ENCODE data around the gene USP22. TPM values are rescaled to one million over a fixed set of nuclear protein-coding genes. Genes with fewer than 3 reads are reported as not detected.

Gene USP22
- total RNA-seq, 1 donor from 2014 or later: 181 TPM

DNA sequence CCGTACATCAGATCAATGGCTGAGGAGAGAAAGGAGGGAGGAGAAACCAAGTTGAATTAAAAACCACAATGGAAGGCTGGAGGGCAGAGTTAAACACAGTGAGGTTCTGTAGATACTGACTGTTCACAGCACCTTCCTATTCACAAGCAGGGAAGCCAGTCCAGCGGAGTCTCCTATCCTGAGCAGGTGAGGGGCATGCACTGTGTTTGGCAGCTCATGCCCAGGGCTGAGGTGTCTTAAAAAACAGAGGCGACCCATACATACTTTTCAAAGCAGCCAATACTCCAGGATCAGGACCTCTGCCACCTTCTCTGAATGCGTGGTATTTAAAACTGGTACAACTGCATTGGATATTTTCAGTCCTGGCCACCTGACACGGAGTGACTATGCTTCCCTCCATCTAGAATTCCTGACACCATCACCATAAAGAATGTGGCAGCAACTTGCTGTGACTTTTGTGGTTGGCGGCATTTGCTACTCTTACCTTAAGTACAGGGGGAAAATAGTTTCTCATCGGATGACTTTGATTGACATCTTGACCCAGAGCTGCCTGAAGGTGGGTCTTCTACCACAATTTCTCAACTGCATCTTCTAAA is 21.5 kb downstream of the USP22 start:
- no peak for DNase-seq (ENCODE audit: low read depth in 2 of 2)

DNA sequence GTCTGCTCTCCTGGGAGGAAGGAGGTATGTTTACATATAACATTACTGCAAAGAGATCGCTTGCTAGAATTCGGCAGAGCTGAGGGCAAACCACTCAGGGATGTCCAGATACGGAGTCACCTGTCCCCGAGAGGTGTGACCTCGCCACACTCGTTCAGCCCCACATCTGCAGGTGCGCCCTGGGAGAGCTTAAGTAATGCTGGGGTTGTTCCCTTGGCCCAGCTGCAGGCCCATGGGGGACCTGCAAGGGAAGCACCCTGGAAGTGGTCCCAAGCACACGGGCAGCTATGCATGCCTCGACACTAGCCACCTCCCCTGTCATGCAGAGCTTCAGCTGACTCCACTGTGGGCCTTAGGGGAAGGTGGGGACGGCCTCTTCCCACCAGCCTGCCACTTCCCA is 22.2 kb downstream of the USP22 start:
- DNase-seq (ENCODE audit: low read depth in 2 of 2): no peak

DNA sequence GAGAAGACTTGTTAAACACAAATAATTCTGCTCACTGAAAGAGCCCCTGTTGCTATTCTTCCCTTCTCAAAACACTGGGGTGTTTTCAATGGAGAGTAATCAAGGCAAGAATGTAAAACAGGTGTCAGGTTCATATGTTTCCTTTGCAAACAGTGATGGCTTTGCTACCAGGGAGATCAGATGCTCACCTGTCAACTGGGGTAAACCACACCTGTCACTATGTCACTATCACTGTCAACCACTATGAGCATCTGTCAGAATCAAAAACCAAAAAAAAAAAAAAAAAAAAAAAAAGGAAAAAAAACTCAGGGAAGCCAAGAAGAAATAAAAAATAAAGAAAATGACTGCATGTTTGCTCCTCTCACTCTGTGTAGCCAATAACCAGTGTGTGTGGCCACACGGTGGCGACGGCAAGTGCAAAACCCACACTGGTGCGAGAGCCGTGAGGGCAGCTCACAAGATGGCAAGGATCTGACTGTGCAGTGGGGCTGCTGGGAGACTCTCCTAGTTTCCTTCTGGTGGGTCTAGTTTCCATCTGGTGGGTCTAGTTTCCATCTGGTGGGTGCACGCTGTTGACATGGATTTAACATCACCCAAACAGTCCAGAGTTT is 22.7 kb downstream of the USP22 start:
- no peak for DNase-seq (ENCODE audit: low read depth in 2 of 2)

DNA sequence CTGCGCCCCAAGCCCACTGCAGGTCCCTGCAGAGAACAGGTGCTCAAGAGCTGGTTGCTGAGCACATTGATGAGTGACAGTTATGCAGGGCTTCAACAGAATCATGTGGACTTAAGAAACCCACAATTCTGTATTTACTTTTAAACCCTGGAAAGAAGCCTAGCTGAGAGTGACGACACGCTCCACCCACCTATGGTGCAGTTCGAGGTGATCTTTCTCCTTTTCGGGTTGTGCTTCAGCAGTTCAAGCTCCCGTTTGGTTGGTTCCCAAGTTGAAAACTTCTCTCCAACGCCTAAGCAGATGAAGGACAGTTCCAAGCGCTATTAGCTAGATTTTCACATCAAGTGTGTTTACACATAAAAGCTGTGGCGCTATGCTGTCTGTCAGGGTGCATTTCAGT is 23.9 kb downstream of the USP22 start:
- no peak for DNase-seq (ENCODE audit: low read depth in 2 of 2)

DNA sequence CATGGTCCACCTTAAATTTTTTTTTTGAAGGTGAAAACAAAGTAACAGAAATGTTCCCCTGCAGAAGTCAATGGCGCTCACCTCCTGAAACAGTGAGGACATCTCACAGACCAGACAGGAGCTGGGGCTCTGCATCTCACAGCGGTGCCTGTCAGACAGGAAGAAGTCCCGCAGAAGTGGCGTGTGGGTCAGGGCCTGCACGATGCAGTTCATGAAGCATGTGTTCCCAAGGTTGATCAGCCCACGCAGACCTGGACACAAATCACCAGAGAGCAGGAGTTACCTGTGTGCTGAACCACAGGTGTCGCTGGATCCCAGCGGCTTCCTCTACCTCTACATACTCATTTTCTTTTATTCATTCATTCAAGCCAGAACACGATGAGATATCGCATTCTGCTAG is 24.9 kb downstream of the USP22 start:
- DNase-seq (ENCODE audit: low read depth in 2 of 2): no peak

DNA sequence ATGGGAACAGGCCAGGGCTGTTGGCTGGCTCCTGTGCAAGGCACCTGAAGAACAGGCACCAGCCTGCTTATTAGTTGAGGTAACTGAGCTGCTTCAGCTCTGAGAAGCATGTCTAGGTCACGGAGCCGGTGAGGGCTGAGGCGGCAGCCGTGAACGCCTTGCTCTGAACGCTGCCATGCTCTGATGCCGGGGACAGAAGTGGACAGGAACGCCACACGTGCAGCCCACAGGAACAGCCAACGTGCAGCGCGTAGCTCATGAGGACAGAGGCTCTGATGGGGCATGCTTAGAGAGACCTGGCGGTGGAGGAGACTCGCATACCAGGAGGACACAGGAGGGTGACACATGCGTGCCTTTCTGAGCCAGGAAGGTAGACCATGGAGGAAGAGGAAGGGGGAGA is 25.6 kb downstream of the USP22 start:
- no peak for DNase-seq (ENCODE audit: low read depth in 2 of 2)

DNA sequence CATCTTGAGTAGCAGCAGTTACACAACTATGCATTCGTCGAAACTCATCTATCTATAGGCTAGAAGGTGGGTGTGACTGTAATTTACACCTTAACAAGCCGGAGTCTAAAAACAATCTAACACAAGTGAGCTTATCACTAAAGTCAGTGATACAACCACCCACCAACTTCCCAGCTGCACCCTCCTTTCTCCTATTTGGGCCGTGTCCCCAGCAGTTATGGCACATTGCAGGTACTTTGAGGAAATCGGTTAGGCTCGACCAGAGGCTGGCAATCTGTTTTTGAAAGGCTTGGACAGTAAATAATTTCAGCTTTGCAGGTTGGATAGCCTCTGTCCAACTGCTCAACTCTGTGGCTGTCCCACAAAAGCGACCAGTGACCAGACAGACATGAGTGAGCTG is 26.0 kb downstream of the USP22 start:
- no peak for DNase-seq (ENCODE audit: low read depth in 2 of 2)

DNA sequence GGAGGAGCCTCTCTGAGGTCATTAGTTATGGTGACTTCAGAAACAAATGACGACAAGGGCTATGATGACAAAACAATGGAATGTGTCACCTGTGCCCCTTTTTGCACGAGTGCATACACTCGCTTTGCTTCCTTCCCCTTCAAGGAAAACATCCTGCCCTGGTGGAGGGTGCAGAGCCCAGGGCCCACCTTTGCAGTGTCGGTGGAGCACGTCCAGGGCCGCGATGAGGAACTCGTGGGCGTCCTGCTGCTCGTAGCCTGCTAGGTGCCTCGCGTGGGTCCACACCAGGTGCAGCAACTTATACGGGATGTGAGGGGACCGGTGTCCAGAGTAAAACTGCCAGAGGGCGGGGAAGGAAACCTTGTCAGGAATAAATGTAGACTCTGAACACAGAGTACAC is 27.2 kb downstream of the USP22 start:
- no peak for DNase-seq (ENCODE audit: low read depth in 2 of 2)

DNA sequence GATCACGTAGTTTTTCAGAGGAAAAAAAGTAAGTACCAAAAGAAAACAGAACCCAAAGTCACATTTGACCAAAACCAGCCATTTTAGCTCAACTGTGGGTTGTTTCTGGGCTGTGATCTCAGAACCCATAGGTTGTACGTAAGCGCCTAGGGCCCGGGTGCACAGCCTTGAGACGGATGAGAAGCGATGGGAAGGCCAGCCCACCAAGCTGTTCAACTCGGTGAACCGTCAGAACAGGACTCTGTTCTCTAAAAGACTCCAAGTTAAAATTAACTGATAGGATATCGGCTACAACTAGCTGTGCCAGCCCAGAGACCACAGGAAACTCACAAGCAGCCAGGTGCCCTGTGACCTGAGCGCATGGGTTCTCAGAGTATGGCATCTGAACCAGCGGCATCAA is 28.3 kb downstream of the USP22 start:
- no peak for DNase-seq (ENCODE audit: low read depth in 2 of 2)

DNA sequence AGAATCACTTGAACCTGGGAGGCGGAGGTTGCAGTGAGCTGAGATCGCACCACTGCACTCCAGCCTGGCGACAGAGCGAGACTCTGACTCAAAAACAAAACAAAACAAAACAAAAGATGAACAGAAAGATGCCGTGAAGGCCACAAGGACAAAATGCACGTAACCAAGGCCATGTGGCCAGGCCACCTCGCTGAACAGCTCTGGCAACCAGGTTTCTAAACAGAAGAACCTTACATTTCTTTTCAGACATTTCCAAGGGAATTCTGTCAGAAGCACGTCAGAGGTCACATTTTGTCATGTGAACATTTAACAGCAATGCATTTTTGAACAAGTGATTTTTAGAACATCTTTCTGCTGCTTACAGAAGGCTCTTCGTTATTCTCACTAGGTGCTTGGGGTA is 28.8 kb downstream of the USP22 start:
- no peak for DNase-seq (ENCODE audit: low read depth in 2 of 2)

DNA sequence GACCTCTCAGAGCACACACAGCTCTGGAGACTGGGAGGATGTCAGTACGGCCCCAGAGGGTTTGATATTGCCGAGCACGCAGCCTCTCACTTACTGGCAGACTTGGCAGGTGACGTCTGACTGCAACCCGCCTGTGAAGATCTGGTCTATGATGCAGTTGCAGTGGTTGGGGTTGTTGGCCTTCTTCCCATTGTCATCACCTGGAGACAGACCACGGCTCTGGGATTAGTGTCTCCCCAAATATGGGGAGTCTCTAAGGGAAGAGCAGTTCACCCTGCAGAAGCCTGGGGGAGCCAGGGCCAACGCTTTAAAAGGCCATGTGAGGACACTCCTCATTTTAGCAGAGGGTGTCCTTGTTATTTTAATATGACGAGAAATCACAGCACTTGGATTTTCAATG is 30.1 kb downstream of the USP22 start:
- no peak for DNase-seq (ENCODE audit: low read depth in 2 of 2)

DNA sequence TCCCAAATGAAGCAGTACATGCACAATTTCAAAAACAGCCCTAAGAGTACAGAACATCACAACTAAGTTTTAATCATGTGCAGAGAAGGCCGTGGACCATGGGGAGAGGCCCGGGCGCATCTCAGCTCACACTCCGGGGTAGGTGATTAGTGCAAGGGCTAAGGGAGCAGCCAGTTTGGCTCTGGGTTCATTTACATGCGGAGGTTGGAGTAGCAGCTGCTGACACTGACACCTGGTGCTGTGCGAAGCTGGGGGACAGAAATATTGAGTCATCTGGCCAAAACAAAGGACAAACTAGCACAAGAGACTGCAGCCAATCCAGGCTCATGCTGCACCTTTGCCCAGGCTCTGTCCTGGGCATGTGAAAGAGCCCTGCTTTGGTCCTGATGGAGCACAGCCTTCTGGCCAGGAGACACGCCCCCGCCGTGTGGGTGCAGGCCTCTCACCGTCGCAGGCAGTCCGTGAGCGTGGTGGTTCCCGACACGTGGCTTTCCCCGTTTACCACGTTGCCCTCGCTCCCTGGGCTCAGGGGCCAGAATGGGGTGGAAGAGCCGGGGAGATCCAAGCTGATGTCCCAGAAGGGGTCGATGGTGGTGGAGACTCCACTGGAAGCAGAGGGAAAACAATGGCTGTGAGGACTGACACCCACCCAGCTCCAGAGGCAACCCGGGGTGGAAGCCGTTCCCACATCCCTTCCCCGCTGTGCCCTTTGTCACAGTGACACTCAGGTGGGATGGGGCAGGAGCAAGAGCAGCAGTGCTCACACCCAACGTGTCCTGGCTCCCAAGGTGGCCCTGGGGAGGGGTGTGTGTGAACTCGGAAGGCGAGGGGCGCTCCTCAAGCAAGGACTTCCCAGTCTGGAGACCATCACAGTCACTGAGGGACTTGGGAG is 31.9 kb downstream of the USP22 start:
- no peak for DNase-seq (ENCODE audit: low read depth in 2 of 2)

DNA sequence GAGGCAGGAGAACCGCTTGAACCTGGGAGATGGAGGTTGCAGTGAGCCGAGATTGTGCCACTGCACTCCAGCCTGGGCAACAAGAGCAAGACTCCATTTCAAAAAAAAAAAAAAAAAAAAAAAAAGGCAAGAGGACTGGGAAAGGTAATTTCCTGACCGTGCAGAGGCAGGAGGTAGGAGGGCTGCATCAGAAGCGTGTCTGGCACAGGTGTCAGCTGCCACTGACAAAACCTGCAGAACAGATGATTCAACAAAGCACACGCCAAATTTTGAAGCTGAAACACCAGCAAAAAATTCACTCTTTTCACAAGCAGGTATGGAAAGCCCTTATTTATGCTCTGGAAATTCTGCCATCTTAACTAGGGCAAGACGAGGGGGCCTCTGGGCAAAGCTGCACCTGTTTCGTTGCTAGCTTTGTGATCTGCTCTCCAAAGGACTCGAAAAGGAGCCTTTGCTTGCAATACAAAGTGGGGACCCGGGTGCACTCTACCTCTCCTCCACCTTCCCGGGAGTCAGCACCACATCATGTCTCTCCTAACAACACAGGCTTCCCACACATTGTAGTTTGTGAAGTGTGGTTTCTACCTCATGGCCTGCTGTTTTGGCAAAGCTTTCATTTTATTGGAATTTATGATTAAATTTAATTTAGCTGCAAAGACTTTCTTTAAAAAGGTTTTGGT is 33.7 kb downstream of the USP22 start:
- no peak for DNase-seq (ENCODE audit: low read depth in 2 of 2)

DNA sequence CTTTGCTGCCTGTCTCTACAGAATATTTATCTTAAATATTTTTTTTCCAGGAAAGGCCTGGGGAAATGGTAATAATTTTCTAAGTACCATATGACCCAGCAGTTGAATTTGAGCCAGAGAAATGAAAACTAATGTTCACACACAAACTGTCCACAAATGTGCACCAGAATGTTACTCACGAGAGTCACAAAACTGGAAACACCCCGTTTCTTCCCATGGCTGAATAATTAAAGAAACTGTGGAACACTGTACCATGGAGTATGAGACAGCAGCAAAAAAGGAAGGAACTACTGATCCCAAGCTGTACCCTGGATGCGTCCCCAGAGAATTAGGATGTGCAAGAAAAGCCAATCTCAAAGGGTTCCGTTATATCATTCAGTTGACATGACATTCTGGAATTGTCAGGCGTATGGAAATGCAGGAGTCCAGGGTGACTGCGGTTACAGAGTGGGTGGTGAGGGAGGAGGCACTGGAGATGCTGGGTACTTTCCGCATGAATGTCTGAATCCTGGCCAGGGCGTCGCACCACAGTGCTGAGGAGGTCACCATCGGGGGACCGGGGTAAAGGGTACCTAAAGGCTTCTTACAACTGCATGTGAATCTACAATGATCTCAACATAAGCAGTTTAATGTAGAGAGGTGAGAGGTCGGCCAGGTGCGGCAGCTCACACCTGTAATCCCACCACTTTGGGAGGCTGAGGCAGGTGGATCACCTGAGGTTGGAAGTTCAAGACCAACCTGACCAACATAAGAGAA is 34.5 kb downstream of the USP22 start:
- DNase-seq (ENCODE audit: low read depth in 2 of 2): no peak

DNA sequence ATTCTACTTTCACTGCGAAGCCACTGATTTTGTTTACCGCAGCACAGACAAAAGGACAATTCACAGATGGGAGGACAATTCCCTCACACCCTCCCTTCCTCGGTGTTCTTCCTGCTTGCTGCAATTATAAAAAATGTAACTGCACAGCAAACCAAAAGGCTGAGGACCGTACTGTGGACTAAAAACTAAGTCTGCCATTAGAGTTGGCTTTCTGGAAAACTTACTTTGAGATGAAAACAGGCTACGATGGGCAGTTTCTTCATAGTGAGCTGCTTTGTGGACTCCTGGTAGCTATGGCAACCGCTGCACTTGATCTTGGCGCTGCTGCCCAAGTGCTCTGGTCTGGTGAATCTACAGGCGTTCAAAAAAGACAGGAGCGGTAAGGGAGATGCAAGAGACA is 35.2 kb downstream of the USP22 start:
- DNase-seq (ENCODE audit: low read depth in 2 of 2): no peak

DNA sequence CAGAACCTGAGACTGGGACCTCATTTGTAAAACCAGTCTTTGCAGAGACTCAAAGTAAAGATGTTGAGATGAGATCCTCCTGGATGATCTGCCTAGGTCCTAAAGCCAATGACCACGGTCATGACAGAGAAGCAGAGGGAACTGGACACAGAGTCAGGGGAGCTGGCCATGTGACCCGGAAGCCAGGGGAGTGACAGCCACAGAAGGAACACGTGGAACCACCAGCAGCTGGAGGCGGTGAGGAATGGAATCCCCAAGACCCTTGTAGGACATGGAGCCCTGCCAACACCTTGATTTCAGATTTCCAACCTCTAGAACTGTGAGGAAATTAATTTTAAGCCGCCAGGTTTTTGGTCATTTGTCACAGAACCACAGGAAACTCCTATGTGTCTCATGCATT is 37.0 kb downstream of the USP22 start:
- no peak for DNase-seq (ENCODE audit: low read depth in 2 of 2)

DNA sequence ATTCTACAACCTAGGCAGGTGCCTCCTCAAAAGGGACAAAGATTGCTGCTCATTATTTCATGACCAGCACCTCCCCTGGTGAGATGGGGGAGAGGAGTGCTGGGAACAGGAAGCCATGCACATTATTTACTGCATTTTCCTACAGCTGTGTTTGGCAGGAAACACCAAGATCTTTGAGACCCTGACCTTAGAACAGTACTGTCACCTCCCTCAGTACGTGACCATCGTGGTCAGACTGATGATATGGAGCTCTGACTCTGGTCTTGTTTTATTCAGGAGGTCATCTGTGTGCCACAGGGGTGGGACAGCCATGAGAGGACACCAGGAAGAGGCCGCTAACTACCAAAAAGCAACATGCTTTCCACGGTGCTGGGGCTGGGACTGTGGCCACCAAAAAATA is 37.4 kb downstream of the USP22 start:
- DNase-seq (ENCODE audit: low read depth in 2 of 2): peak; percentile 53 to 54

DNA sequence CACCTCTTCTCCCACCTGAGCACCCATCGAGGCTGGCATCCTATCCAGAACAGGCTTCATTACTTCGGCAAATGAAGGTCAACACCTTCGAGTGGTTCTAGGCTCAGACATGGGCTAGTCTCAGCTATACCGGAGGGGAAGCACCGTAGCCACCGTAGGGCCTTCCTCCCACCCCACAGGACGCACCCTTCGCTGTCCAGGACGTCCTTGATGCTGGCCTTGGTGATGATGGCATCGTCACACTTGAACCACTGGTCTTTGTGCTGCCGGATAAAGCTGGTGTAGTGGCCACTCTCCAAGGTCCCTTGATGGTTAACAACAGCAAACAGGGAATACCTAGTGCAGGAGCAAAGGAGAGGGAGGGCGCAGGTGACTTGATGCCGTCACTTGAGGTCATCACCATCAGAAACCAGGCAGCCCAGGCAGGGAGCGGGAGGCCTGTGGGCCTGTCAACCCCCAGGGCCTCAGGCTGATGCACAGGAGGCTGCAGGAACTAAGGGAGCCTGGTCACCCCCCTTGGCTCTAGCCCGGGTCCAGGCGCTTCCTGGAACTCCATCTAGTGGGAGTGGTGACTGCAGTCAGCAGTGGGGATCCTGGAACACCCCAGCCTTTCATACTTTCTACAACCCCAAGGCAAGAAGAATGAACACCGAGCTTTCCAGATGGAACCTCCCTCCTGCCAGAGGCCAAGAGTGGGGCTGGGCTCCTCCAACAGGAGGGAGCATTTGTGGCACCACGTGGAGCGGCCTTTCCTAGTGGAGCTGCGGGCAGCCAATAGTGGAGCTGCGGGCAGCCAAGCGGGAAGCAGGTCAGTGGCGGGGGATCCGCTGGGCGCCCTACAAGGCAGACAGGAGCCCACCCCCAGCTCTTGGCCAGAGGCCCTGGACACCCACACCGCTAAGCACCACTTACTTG is 38.5 kb downstream of the USP22 start:
- DNase-seq (ENCODE audit: low read depth in 2 of 2): no peak

DNA sequence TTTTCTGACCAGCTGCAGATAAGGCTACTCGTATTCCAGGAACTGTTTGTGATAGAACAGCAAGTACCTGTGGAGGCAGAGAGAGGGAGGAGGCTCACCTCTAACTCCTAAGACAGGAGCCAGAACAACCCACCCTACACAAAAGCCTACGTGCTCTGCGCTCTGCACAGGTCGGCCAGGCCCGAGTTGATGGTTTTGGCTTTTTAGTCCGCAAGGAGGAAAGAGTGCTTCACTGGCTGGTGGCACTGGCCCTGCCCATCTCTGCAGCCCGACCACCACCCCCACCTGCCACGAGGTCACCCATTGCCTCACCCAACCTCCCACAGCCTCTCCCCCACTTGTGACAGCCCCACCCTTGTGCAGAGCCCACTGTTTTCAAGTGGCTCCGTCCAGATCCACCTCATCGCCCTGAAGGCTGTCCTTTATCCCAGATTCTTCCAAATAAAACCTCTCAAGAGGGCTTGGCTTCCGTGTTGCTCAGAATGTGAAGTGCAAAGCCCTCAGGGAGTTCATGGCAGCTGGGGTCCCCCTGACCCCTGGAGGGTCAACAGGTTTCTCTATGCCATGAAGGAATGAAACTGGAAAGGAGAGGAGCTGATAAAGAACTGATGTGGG is 39.7 kb downstream of the USP22 start:
- no peak for DNase-seq (ENCODE audit: low read depth in 2 of 2)
